ENCODE measurements around the gene DLEC1.

DNA sequence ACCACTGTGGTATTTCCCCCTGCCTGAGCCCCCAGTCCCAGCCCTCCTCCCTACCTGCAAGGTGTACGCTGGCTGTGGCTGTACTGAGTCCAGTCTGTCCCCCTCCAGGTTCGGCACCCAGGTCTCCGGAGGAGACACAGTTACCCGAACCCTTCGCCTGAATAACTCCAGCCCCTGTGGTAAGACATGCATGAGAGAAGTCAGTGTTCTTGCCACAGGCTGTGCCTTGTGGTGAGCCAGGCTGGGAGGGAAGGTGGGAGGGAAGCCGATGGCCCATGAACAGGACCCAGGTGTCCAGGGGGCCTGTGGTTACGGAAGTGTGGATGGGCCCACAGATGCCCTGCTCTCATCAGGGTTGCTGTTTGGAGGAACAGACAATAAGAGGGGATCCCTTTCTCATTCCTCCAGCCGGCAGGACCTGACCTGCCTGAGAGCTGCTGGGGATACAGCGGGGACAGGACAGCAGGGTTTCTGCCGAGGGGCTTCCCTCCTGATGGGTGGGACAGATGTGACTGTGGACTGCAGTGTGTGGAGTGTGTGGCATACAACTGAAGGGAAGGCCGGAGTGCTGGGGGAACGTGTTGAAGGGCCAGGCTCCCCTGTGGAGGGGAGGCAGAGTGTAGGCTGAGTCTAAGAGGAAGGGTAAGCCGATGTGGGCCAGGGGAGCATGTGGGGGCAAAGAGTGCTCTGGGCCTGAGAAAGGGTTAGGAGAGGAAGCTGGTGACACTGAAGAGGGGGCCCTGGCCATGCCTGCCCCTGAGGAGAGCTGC lies 76.1 kb downstream of the DLEC1 start:
- TF ChIP-seq POLR2A (IDR thresholded peaks at IDR 0.05), result no peak
- TF ChIP-seq, protein P1, sequence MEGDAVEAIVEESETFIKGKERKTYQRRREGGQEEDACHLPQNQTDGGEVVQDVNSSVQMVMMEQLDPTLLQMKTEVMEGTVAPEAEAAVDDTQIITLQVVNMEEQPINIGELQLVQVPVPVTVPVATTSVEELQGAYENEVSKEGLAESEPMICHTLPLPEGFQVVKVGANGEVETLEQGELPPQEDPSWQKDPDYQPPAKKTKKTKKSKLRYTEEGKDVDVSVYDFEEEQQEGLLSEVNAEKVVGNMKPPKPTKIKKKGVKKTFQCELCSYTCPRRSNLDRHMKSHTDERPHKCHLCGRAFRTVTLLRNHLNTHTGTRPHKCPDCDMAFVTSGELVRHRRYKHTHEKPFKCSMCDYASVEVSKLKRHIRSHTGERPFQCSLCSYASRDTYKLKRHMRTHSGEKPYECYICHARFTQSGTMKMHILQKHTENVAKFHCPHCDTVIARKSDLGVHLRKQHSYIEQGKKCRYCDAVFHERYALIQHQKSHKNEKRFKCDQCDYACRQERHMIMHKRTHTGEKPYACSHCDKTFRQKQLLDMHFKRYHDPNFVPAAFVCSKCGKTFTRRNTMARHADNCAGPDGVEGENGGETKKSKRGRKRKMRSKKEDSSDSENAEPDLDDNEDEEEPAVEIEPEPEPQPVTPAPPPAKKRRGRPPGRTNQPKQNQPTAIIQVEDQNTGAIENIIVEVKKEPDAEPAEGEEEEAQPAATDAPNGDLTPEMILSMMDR (IDR thresholded peaks at IDR 0.05), result no peak
- TF ChIP-seq POLR2AphosphoS5 (IDR thresholded peaks at IDR 0.05), result no peak
- no peak for TF ChIP-seq EP300 (IDR thresholded peaks at IDR 0.05)
